ENCODE results near the gene LMLN. TPM values are rescaled to one million over a fixed set of nuclear protein-coding genes. Genes with fewer than 3 reads are reported as not detected.

The LMLN gene
- total and polyA plus RNA-seq, 2 of the 8 experiments (the other 6 are each of a cell fraction or from before 2014, with no cell fraction given) = 3.9 to 5.0 TPM

GRCh38 chr3:198018416-198018815, 58.4 kb downstream of the LMLN start:
- no peak overlapping the region for H3K14ac ChIP-seq (ENCODE audit: insufficient read length)
- H3K79me1 ChIP-seq (ENCODE audit: low read depth, low read length) = no peaks in the 10 kb centered on the region
- CTCF ChIA-PET (ENCODE audit: partially characterized antibody) = interaction anchor here (1.1 kb wide), 1 partner anchor 92 kb away, joined by 3 read pairs; no protein-coding TSS in a partner anchor
- H2BK15ac ChIP-seq (ENCODE audit: low read length) = no peak overlapping the region
- no peak overlapping the region for H3K9ac ChIP-seq (replicated peaks in 1 of 4; ENCODE audit: extremely low read depth in 1 of 4, low read depth in 3 of 4, low read length in 3 of 4)
- H3K9me3 ChIP-seq (ENCODE audit: insufficient read depth in 2 of 2, low read depth in 1 of 2, low read length in 1 of 2) = no peaks in the 10 kb centered on the region
- H3K36me3 ChIP-seq (ENCODE audit: control insufficient read depth in 2 of 4, insufficient read depth in 4 of 4, low read length in 3 of 4) = no peaks in the 10 kb centered on the region
- H3K79me2 ChIP-seq (ENCODE audit: control insufficient read depth in 1 of 2, insufficient read depth in 2 of 2, low read length in 2 of 2) = no peaks in the 10 kb centered on the region
- no peak overlapping the region for H3K18ac ChIP-seq (ENCODE audit: extremely low read depth, low read length)
- POLR2A ChIA-PET (ENCODE audit: partially characterized antibody) = interaction anchor here (1.5 kb wide), 1 partner anchor 68 kb away, joined by 4 read pairs; no protein-coding TSS in a partner anchor
- H2BK120ac ChIP-seq (replicated peaks; ENCODE audit: low read depth, low read length) = no peak overlapping the region
- FAIRE-seq (no peak), DNase-seq (ENCODE audit: low read depth in 1 of 2, low spot score in 2 of 2) (no peak)
- no peak overlapping the region for H3K27ac ChIP-seq (ENCODE audit: low read depth, low read length)
- no peak overlapping the region for H3K4me2 ChIP-seq (ENCODE audit: insufficient read depth in 1 of 2, low read depth in 2 of 2, low read length in 2 of 2)
- TF ChIP-seq GTF2F1 (IDR thresholded peaks at IDR 0.05; ENCODE audit: borderline replicate concordance, low read depth, low read length) = no peak
- no peak for TF ChIP-seq MAX (IDR thresholded peaks at IDR 0.05)
- no peak for TF ChIP-seq SIN3A (conservative IDR thresholded peaks at IDR 0.05 in 1 of 2, IDR thresholded peaks at IDR 0.05 in 1 of 2; ENCODE audit: low read depth in 1 of 2, low read length in 2 of 2)
- no peak for TF ChIP-seq CREB1 (IDR thresholded peaks at IDR 0.05)
- no peak for TF ChIP-seq CBX8 (IDR thresholded peaks at IDR 0.05; ENCODE audit: borderline replicate concordance, low read depth, low read length)
- no peak for TF ChIP-seq NANOG (IDR thresholded peaks at IDR 0.05; ENCODE audit: insufficient read depth, low read depth, low read length, poor library complexity, severe bottlenecking)
- no peak for TF ChIP-seq ATF3 (IDR thresholded peaks at IDR 0.05; ENCODE audit: insufficient read depth, low read depth, low read length)
- no peak for TF ChIP-seq SUZ12 (IDR thresholded peaks at IDR 0.05; ENCODE audit: low read length)
- H3K23me2 ChIP-seq (ENCODE audit: low read depth, low read length) = no peaks in the 10 kb centered on the region
- no peak overlapping the region for H4K91ac ChIP-seq (replicated peaks; ENCODE audit: insufficient read length, low read length)
- no peak overlapping the region for H4K8ac ChIP-seq (ENCODE audit: extremely low read depth, insufficient read depth, low read length)
- no peak overlapping the region for H3K23ac ChIP-seq (ENCODE audit: insufficient read length)
- H4K20me1 ChIP-seq (replicated peaks in 1 of 2; ENCODE audit: control insufficient read depth in 1 of 2, insufficient read depth in 2 of 2, low read length in 2 of 2) = no peaks in the 10 kb centered on the region
- no peak overlapping the region for H3K4ac ChIP-seq (replicated peaks; ENCODE audit: insufficient read length, low read depth, low read length)
- H3K4me1 ChIP-seq (replicated peaks in 1 of 4; ENCODE audit: control insufficient read depth in 3 of 4, insufficient read depth in 4 of 4, low read length in 3 of 4) = no peaks in the 10 kb centered on the region; a peak in 1 of 7 replicates
- H2BK12ac ChIP-seq (ENCODE audit: low read depth, low read length) = no peak overlapping the region
- 88% methylated on average over 4 of the region's 4 CpGs; no CpG with 5 or more reads in 1 of the 2 experiments for WGBS, 2 experiments (ENCODE audit: extremely low coverage in 1 of 2, insufficient coverage in 1 of 2, insufficient read length in 1 of 2, insufficient replicate concordance in 2 of 2, low coverage in 1 of 2, low lambda C conversion rate in 2 of 2, missing lambda C conversion rate in 1 of 2)
- no peak overlapping the region for H4K5ac ChIP-seq (ENCODE audit: insufficient read length, low read depth, low read length)
- no peak overlapping the region for H2AFZ ChIP-seq (ENCODE audit: low read length)
- H3K27me3 ChIP-seq (replicated peaks in 1 of 4; ENCODE audit: control insufficient read depth in 3 of 4, extremely low read depth in 1 of 4, insufficient read depth in 3 of 4, low read length in 3 of 4) = no peaks in the 10 kb centered on the region
- no peak overlapping the region for H2BK20ac ChIP-seq (ENCODE audit: low read length)
- H3K56ac ChIP-seq (replicated peaks; ENCODE audit: insufficient read length, low read depth, low read length) = no peak overlapping the region
- H3K4me3 ChIP-seq (ENCODE audit: extremely low read depth in 1 of 4, insufficient read depth in 2 of 4, low read depth in 3 of 4, low read length in 4 of 4) = no peak overlapping the region
- no peak overlapping the region for H2AK5ac ChIP-seq (ENCODE audit: low read depth, low read length)
- H2BK5ac ChIP-seq (ENCODE audit: low read depth, low read length) = no peak overlapping the region

All from H1 (cell line).